CD4-positive, alpha-beta T cell (primary cell): ENCODE results near the gene ATP2B2. TPM values are rescaled to one million over a fixed set of nuclear protein-coding genes. Genes with fewer than 3 reads are reported as not detected.

ENCODE experiments used
- ATAC-seq: fragments of 200-7000 bp; cut with Tn5 transposase; one replicate; pipeline ENCODE4 v1.10.0; 2022; ENCODE audit warnings: mild to moderate bottlenecking; ENCODE audit not compliant: poor library complexity
- CTCF ChIA-PET: fragments of 350-600 bp; sonication (Branson Sonifier 250); formaldehyde crosslinking; loops from one replicate; lab custom pipeline; 2021; ENCODE audit warnings: antibody characterized with exemption, inconsistent platforms; lab: Charles Lee
- POLR2A ChIA-PET: fragments of 350-600 bp; sonication (Branson Sonifier 250); formaldehyde crosslinking; loops from one replicate; lab custom pipeline; 2021; ENCODE audit warnings: antibody characterized with exemption, inconsistent platforms; lab: Charles Lee
- DNase-seq, 14 experiments: peaks; one replicate each; pipeline ENCODE4 v3.0.0-alpha.2; 2013 to 2020; ENCODE audit warnings: mixed read lengths in 2 of 14
- H3K27ac ChIP-seq, 2 donors: one replicate each; pipeline versions ENCODE4 v1.5.1 to v1.7.0; 2013; ENCODE audit warnings: low read length in 2 of 2, low read depth in 1 of 2, mild to moderate bottlenecking in 1 of 2
- H3K27me3 ChIP-seq, 2 experiments: 1 replicate in 1 of 2; 2 replicates in 1 of 2; pipeline versions ENCODE4 v1.6.1 to v1.7.0; 2013; ENCODE audit warnings: low read length in 2 of 2, control low read depth in 1 of 2, mild to moderate bottlenecking in 1 of 2, moderate library complexity in 1 of 2; ENCODE audit not compliant: insufficient read depth in 2 of 2, control insufficient read depth in 1 of 2
- H3K36me3 ChIP-seq: one replicate; pipeline ENCODE4 v1.6.1; 2013; ENCODE audit warnings: low read length, control low read depth; ENCODE audit not compliant: insufficient read depth
- H3K4me1 ChIP-seq: one replicate; pipeline ENCODE4 v1.6.1; 2013; ENCODE audit warnings: low read length, control low read depth; ENCODE audit not compliant: insufficient read depth
- H3K4me3 ChIP-seq: one replicate; pipeline ENCODE4 v1.5.1; 2013; ENCODE audit warnings: mild to moderate bottlenecking, low read length, moderate library complexity
- H3K9me3 ChIP-seq, 2 experiments: 1 replicate in 1 of 2; 2 replicates in 1 of 2; pipeline versions ENCODE4 v1.6.1 to v1.7.0; 2013; ENCODE audit warnings: low read length in 2 of 2, mild to moderate bottlenecking in 2 of 2, control low read depth in 1 of 2, moderate library complexity in 1 of 2; ENCODE audit not compliant: control insufficient read depth in 1 of 2, insufficient read depth in 1 of 2
- H3K27ac Mint-ChIP-seq: one replicate; pipeline ENCODE4 v1.8.0; 2020; ENCODE audit warnings: mixed read lengths
- H3K27me3 Mint-ChIP-seq: one replicate; pipeline ENCODE4 v1.8.0; 2021; ENCODE audit warnings: mixed read lengths
- H3K36me3 Mint-ChIP-seq: one replicate; pipeline ENCODE4 v1.8.0; 2021; ENCODE audit warnings: low read depth, mixed read lengths
- H3K4me1 Mint-ChIP-seq: one replicate; pipeline ENCODE4 v1.8.0; 2021; ENCODE audit warnings: low read depth, mixed read lengths
- H3K4me3 Mint-ChIP-seq: one replicate; pipeline ENCODE4 v1.8.0; 2020; ENCODE audit warnings: mild to moderate bottlenecking, mixed read lengths
- H3K9me3 Mint-ChIP-seq: one replicate; pipeline ENCODE4 v1.8.0; 2020; ENCODE audit warnings: mixed read lengths
- CTCF ChIP-seq: fragments of 200-600 bp; IDR thresholded peaks from one replicate; pipeline ENCODE4 v1.8.0; 2022; ENCODE audit warnings: antibody characterized with exemption, mild to moderate bottlenecking
- intact Hi-C, 2 experiments: fragments of 100-400 bp; cut with DNase I in 1 of 2; cut with micrococcal nuclease in 1 of 2; formaldehyde crosslinking; loops; one replicate each; pipeline versions ENCODE4 v1.15.1 to v1.9.0; 2023 to 2025; cut with DNase I, micrococcal nuclease
- total RNA-seq, 174 experiments: library from RNA in 2 of 174; stranded (reverse) in 2 of 174; gene quantifications; one replicate each; pipeline ENCODE4 v1.2.3 and lab custom pipeline; 2021 to 2026

Gene ATP2B2
- total RNA-seq, 2 experiments from 2014 or later: not detected

GRCh38 chr3:10528046-10528445 is 22.7 kb upstream of the ATP2B2 start:
- Histone ChIP-seq H3K27me3 (peaks cover 0 to 15% of the 10 kb centered on the region in 2 experiments), H3K4me3 (no peak overlapping the region), H3K27ac (no peak overlapping the region), H3K4me1 (no peaks in the 10 kb centered on the region), H3K9me3 (no peaks in the 10 kb centered on the region), H3K36me3 (no peaks in the 10 kb centered on the region)
- Mint-ChIP-seq H3K4me1 (no peaks in the 10 kb centered on the region), H3K4me3 (no peak overlapping the region), H3K27ac (no peak overlapping the region), H3K36me3 (no peaks in the 10 kb centered on the region), H3K9me3 (no peaks in the 10 kb centered on the region), H3K27me3 (peaks cover 37% of the 10 kb centered on the region)
- ATAC-seq (no peak), DNase-seq (no peak)
- no peak for TF ChIP-seq CTCF
- intact Hi-C loops: no loop called here
- CTCF ChIA-PET: no interaction called here
- POLR2A ChIA-PET: no interaction called here

GRCh38 chr3:10527295-10528001 is 22.1 kb upstream of the ATP2B2 start:
- H3K4me1 Mint-ChIP-seq: no peaks in the 10 kb centered on the region
- CTCF ChIA-PET: no interaction called here
- H3K9me3 ChIP-seq: no peaks in the 10 kb centered on the region
- H3K4me1 ChIP-seq: no peaks in the 10 kb centered on the region
- no peak overlapping the region for H3K4me3 Mint-ChIP-seq
- POLR2A ChIA-PET: no interaction called here
- no peak overlapping the region for H3K27ac ChIP-seq
- no peak for TF ChIP-seq CTCF
- ATAC-seq: no peak
- peaks cover 42% of the 10 kb centered on the region for H3K27me3 Mint-ChIP-seq
- no peaks in the 10 kb centered on the region for H3K36me3 Mint-ChIP-seq
- no peak overlapping the region for H3K27ac Mint-ChIP-seq
- no peaks in the 10 kb centered on the region for H3K9me3 Mint-ChIP-seq
- no peak overlapping the region for H3K4me3 ChIP-seq
- H3K27me3 ChIP-seq: peaks cover 4 to 15% of the 10 kb centered on the region in 2 experiments
- intact Hi-C loops: no loop called here
- DNase-seq: no peak
- no peaks in the 10 kb centered on the region for H3K36me3 ChIP-seq

- Histone ChIP-seq H3K4me3 (no peak overlapping the region), H3K9me3 (no peaks in the 10 kb centered on the region), H3K27ac (no peak overlapping the region), H3K4me1 (no peaks in the 10 kb centered on the region), H3K27me3 (peaks cover 6 to 15% of the 10 kb centered on the region in 2 experiments), H3K36me3 (no peaks in the 10 kb centered on the region)
- no peak for ATAC-seq
- no peak for DNase-seq
- POLR2A ChIA-PET: no interaction called here
- H3K9me3 Mint-ChIP-seq: no peaks in the 10 kb centered on the region
- intact Hi-C loops: no loop called here
- no peak overlapping the region for H3K27ac Mint-ChIP-seq
- TF ChIP-seq CTCF: no peak
- H3K27me3 Mint-ChIP-seq: peaks cover 42% of the 10 kb centered on the region
- no peak overlapping the region for H3K4me3 Mint-ChIP-seq
- CTCF ChIA-PET: no interaction called here
- no peaks in the 10 kb centered on the region for H3K36me3 Mint-ChIP-seq
- no peaks in the 10 kb centered on the region for H3K4me1 Mint-ChIP-seq
These were observed 21.0 kb upstream of the ATP2B2 start for GRCh38 chr3:10526366-10526765.
